ENCODE measurements around the gene GRID1. TPM values are rescaled to one million over a fixed set of nuclear protein-coding genes. Genes with fewer than 3 reads are reported as not detected.
"Not testable (repeated sequence)": the region's sequence is repeated elsewhere in the genome, so short reads cannot be mapped to it uniquely, and the experiment has no call there.

GRID1 gene
- total RNA-seq, 1 donor from 2014 or later = 1.4 TPM

DNA sequence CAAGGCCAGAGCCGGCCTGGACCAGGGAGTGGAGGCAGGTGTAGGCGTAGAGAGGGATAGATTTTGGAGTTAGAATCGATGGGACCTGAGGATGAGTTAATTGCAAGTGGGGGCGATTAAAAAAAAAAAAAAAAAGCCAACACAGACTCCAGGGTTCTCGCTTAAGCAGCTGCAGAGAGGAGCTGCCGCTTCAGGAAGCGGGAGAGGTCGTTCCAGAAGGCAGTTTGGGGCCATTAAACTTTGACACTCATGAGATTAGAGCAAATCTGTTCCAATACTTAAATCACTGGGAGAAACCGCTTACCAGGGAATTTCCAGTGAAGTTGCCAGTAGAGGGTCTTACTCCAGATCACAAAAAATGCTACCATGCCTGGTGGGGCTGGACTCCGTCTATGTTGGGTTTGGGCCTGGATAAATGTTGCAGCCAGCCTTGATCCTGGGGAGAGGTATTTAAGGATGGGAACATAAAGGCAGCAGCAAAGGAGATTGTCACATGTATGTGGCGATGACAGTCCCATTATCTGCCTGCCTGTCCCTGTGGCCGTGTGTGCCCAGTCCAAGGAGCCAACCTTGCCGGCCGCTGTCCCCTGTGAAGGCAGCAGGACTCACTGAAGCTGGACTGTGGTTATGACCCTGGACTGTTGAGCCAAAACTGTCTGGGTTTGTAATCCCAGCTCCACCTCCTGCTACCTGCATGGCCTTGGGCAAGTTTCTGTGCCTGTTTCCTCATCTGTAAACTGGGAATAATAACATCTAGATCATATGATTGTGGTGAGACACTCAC, 23.9 kb upstream of the GRID1 start:
- TF ChIP-seq, protein P1, sequence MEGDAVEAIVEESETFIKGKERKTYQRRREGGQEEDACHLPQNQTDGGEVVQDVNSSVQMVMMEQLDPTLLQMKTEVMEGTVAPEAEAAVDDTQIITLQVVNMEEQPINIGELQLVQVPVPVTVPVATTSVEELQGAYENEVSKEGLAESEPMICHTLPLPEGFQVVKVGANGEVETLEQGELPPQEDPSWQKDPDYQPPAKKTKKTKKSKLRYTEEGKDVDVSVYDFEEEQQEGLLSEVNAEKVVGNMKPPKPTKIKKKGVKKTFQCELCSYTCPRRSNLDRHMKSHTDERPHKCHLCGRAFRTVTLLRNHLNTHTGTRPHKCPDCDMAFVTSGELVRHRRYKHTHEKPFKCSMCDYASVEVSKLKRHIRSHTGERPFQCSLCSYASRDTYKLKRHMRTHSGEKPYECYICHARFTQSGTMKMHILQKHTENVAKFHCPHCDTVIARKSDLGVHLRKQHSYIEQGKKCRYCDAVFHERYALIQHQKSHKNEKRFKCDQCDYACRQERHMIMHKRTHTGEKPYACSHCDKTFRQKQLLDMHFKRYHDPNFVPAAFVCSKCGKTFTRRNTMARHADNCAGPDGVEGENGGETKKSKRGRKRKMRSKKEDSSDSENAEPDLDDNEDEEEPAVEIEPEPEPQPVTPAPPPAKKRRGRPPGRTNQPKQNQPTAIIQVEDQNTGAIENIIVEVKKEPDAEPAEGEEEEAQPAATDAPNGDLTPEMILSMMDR (IDR thresholded peaks at IDR 0.05) = no peak
- Histone ChIP-seq H3K36me3 (no peaks in the 10 kb centered on the region), H3K27ac (no peak overlapping the region), H3K4me3 (no peak overlapping the region), H3K9me3 (no peaks in the 10 kb centered on the region), H3K4me1 (no peaks in the 10 kb centered on the region), H3K27me3 (peaks cover 11% of the 10 kb centered on the region)
- no peak for DNase-seq (ENCODE audit: low spot score in 2 of 2)
- intact Hi-C loops (cut with DNase I) = loop anchor here (10.0 kb wide), 1 partner anchor 814 kb away; no protein-coding TSS in a partner anchor

DNA sequence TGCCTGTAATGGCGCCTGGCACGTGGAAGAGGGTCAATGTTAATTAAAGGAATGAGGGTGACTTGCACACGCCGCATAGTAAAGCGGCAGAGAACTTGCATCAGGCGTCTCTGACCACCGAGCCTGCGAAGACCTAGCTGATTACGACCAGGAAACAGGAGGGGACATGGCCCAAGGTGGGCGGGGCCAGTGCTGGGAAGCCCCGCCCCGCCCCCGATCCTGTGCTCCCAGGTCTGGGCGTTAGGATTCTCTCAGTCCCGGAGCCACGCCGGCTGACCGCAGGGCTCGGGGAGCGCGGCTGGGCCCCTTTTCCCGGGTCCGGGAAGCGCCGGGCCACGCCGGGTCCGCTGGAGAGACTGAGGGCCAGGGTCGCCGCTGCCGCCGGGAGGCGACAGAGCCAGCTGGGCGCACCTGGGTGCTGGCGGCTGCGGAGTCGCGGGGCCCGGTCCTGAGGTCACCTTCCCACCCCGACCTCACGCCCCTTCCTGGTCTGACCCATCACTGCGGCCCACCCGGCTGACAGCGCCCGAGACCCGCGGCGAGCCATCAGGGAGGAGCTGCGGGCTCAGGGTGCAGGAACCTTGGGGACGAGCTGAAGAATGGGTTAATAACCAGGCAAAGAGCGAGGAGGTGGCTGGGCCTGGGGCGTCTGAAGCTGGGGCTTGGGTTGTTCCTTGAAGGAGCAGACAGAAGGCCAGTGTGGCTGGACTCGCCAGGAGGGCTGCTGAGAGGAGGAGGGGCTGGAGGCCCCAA, 23.0 kb upstream of the GRID1 start:
- Histone ChIP-seq H3K36me3 (no peaks in the 10 kb centered on the region), H3K9me3 (no peaks in the 10 kb centered on the region), H3K27ac (no peak overlapping the region), H3K4me1 (no peaks in the 10 kb centered on the region), H3K27me3 (peaks cover 11% of the 10 kb centered on the region), H3K4me3 (peak overlapping the region; percentile 18 to 39)
- TF ChIP-seq, protein P1 (IDR thresholded peaks at IDR 0.05) = no peak
- intact Hi-C loops (cut with DNase I) = loop anchor here (10.0 kb wide), 1 partner anchor 815 kb away; no protein-coding TSS in a partner anchor
- DNase-seq (ENCODE audit: low spot score in 2 of 2) = no peak

- Histone ChIP-seq H3K4me3 (peak overlapping the region; percentile 18 to 39), H3K27me3 (peaks cover 11% of the 10 kb centered on the region)
- H3K4me1 ChIP-seq; H3K27ac ChIP-seq; DNase-seq (ENCODE audit: low spot score in 2 of 2); intact Hi-C loops (cut with DNase I); H3K9me3 ChIP-seq; H3K36me3 ChIP-seq: not testable (repeated sequence)
Observed at GRCh38 chr10:86389109-86389440, 22.5 kb upstream of the GRID1 start.

- intact Hi-C loops (cut with DNase I) = no loop called here
Observed at GRCh38 chr10:86388119-86388704, 21.6 kb upstream of the GRID1 start.

DNA sequence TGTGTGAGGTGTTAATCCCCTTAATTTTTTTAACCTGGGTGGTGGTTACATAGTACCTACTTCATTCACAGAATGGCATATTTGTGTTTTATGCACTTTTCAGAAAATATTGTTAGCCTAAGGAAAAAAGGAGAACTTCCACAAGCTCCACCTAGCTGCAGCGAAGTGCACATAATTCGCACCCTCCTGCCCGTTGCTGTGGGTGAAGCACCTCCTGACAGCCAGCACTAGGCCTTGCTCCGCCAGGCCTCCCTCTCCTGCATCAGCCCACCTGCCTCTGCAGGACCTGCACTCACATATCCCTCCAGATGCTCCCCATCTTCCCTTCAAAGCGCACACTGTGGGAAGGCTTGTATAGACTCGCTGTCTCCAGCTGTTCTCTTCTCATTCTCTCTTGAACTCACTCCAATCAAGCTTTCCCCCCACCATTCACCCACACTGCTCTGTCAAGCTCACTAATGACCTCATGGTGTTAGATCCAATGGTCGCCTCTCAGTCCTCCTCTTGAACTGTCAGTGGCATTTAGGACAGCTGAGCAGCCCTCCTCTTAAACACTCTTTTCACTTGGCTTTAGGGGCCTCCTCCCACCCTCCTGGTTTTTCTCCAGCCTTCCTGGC, 20.7 kb upstream of the GRID1 start:
- Histone ChIP-seq H3K4me1 (no peaks in the 10 kb centered on the region), H3K27me3 (peaks cover 11% of the 10 kb centered on the region), H3K4me3 (no peak overlapping the region), H3K36me3 (no peaks in the 10 kb centered on the region), H3K27ac (no peak overlapping the region), H3K9me3 (no peaks in the 10 kb centered on the region)
- TF ChIP-seq, protein P1 (IDR thresholded peaks at IDR 0.05) = no peak
- no peak for DNase-seq (ENCODE audit: low spot score in 2 of 2)
- intact Hi-C loops (cut with DNase I) = no loop called here

More at GRCh38 chr10:86388119-86388704, 21.6 kb upstream of the GRID1 start:
- TF ChIP-seq, protein P1 (IDR thresholded peaks at IDR 0.05) = no peak
- Histone ChIP-seq H3K4me3 (no peak overlapping the region), H3K27ac (no peak overlapping the region), H3K36me3 (no peaks in the 10 kb centered on the region), H3K4me1 (no peaks in the 10 kb centered on the region), H3K27me3 (peaks cover 11% of the 10 kb centered on the region), H3K9me3 (no peaks in the 10 kb centered on the region)
- DNase-seq (ENCODE audit: low spot score in 2 of 2) = no peak
